CD14-positive monocyte (primary cell): Measurements from ENCODE around the gene PDXP. TPM values are rescaled to one million over a fixed set of nuclear protein-coding genes. Genes with fewer than 3 reads are reported as not detected.

ENCODE experiments used
- DNase-seq, 3 donors: peaks; one replicate each; pipeline ENCODE4 v3.0.0-alpha.2; 2011 to 2022
- H2AFZ ChIP-seq: 2 replicates; pipeline ENCODE4 v1.6.0; 2012; ENCODE audit warnings: mild to moderate bottlenecking, low read depth, low read length, inconsistent platforms; ENCODE audit not compliant: insufficient read depth, poor library complexity, severe bottlenecking
- H3K27ac ChIP-seq, 2 donors: 1 replicate in 1 of 2; 2 replicates in 1 of 2; pipeline ENCODE4 v1.5.1; 2012 to 2013; ENCODE audit warnings: low read length in 2 of 2, control low read depth in 1 of 2, inconsistent platforms in 1 of 2, low read depth in 1 of 2, mild to moderate bottlenecking in 1 of 2
- H3K27me3 ChIP-seq, 2 donors: one replicate each; pipeline versions ENCODE4 v1.6.0 to v1.6.1; 2011 to 2013; ENCODE audit warnings: low read length in 2 of 2; ENCODE audit not compliant: control insufficient read depth in 2 of 2, insufficient read depth in 2 of 2
- H3K36me3 ChIP-seq, 2 donors: replicated peaks in 1 of 2; 1 replicate in 1 of 2; 2 replicates in 1 of 2; pipeline versions ENCODE4 v1.5.1 to v1.6.1; 2012 to 2013; ENCODE audit warnings: low read length in 2 of 2, control low read depth in 1 of 2, inconsistent platforms in 1 of 2, mild to moderate bottlenecking in 1 of 2; ENCODE audit not compliant: insufficient read depth in 2 of 2, control insufficient read depth in 1 of 2
- H3K4me1 ChIP-seq, 2 donors: 1 replicate in 1 of 2; 2 replicates in 1 of 2; pipeline versions ENCODE4 v1.5.1 to v1.6.1; 2012 to 2013; ENCODE audit warnings: low read length in 2 of 2, control low read depth in 1 of 2, inconsistent platforms in 1 of 2, mild to moderate bottlenecking in 1 of 2, moderate library complexity in 1 of 2; ENCODE audit not compliant: insufficient read depth in 2 of 2, control insufficient read depth in 1 of 2
- H3K4me2 ChIP-seq: replicated peaks from 2 replicates; pipeline ENCODE3; 2012; ENCODE audit warnings: low read length, moderate library complexity, mild to moderate bottlenecking; ENCODE audit not compliant: poor library complexity, severe bottlenecking; ENCODE audit errors: extremely low read depth
- H3K4me3 ChIP-seq, 3 experiments: fragments of 200-600 bp in 1 of 3; sonication (generic) in 1 of 3; replicated peaks in 1 of 3; 1 replicate in 2 of 3; 2 replicates in 1 of 3; pipeline ENCODE4 v1.5.1; 2011 to 2013; ENCODE audit warnings: low read length in 3 of 3, mild to moderate bottlenecking in 3 of 3, control low read depth in 2 of 3, low read depth in 2 of 3, inconsistent platforms in 1 of 3, moderate library complexity in 1 of 3
- H3K79me2 ChIP-seq: 2 replicates; pipeline ENCODE4 v1.6.0; 2012; ENCODE audit warnings: mild to moderate bottlenecking, control low read depth, inconsistent platforms, low read length, moderate library complexity; ENCODE audit not compliant: insufficient read depth
- H3K9ac ChIP-seq: 2 replicates; pipeline ENCODE4 v1.6.0; 2017; ENCODE audit warnings: low read length, mild to moderate bottlenecking; ENCODE audit not compliant: insufficient read depth, poor library complexity, severe bottlenecking
- H3K9me3 ChIP-seq, 2 donors: replicated peaks in 1 of 2; 1 replicate in 1 of 2; 2 replicates in 1 of 2; pipeline versions ENCODE4 v1.5.1 to v1.6.1; 2012 to 2013; ENCODE audit warnings: low read length in 2 of 2, control low read depth in 1 of 2; ENCODE audit not compliant: control insufficient read depth in 1 of 2, insufficient read depth in 1 of 2
- H4K20me1 ChIP-seq: 2 replicates; pipeline ENCODE4 v1.6.0; 2012; ENCODE audit warnings: mild to moderate bottlenecking, low read length, control low read depth, moderate library complexity; ENCODE audit not compliant: insufficient read depth
- H3K27ac Mint-ChIP-seq, 7 donors: one replicate each; pipeline ENCODE4 v1.8.0; 2020; ENCODE audit warnings: mild to moderate bottlenecking in 7 of 7, mixed read lengths in 7 of 7, moderate library complexity in 6 of 7, inconsistent platforms in 2 of 7
- H3K27me3 Mint-ChIP-seq, 3 donors: one replicate each; pipeline ENCODE4 v1.8.0; 2021 to 2022; ENCODE audit warnings: low read depth in 3 of 3, mild to moderate bottlenecking in 3 of 3, mixed read lengths in 3 of 3, moderate library complexity in 3 of 3, inconsistent platforms in 1 of 3
- H3K36me3 Mint-ChIP-seq, 2 donors: one replicate each; pipeline ENCODE4 v1.8.0; 2020; ENCODE audit warnings: mixed read lengths in 2 of 2, inconsistent platforms in 1 of 2, mild to moderate bottlenecking in 1 of 2
- H3K4me1 Mint-ChIP-seq: one replicate; pipeline ENCODE4 v1.8.0; 2020; ENCODE audit warnings: mild to moderate bottlenecking, mixed read lengths
- H3K4me3 Mint-ChIP-seq, 2 donors: one replicate each; pipeline ENCODE4 v1.8.0; 2020; ENCODE audit warnings: mild to moderate bottlenecking in 2 of 2, mixed read lengths in 2 of 2, moderate library complexity in 1 of 2
- H3K9me3 Mint-ChIP-seq, 7 donors: one replicate each; pipeline ENCODE4 v1.8.0; 2020 to 2022; ENCODE audit warnings: mixed read lengths in 7 of 7, mild to moderate bottlenecking in 6 of 7, moderate library complexity in 6 of 7, inconsistent platforms in 2 of 7
- WGBS: methylation state at CpG from one replicate; pipeline ENCODE4 v1.1.5; 2013; ENCODE audit warnings: missing lambda C conversion rate; ENCODE audit not compliant: insufficient coverage; 5-methylcytosine and 5-hydroxymethylcytosine counted together
- intact Hi-C, 2 donors: fragments of 100-400 bp; cut with micrococcal nuclease; formaldehyde crosslinking; loops; one replicate each; pipeline versions ENCODE4 v1.15.0 to v1.15.1; 2023
- polyA plus RNA-seq, 3 donors: library from polyadenylated mRNA; depleted of rRNA in 1 of 3; unstranded in 2 of 3; stranded (reverse) in 1 of 3; fragments of 300-500 nt in 2 of 3; fragments of >200 nt in 1 of 3; fragmentation: Illumina TruSeq in 2 of 3; gene quantifications; 1 replicate in 2 of 3; 2 replicates in 1 of 3; pipeline ENCODE4 v1.2.3, GENCODE V29; 2012 to 2021
- TF ChIP-seq, protein P1 (sequence below): fragments of 200-600 bp; IDR thresholded peaks from one replicate; pipeline ENCODE4 v1.8.0; 2022; ENCODE audit warnings: antibody characterized with exemption, mild to moderate bottlenecking

The PDXP gene
- polyA plus RNA-seq, 3 donors, result 1.0 to 4.7 (median 4.3) TPM

DNA sequence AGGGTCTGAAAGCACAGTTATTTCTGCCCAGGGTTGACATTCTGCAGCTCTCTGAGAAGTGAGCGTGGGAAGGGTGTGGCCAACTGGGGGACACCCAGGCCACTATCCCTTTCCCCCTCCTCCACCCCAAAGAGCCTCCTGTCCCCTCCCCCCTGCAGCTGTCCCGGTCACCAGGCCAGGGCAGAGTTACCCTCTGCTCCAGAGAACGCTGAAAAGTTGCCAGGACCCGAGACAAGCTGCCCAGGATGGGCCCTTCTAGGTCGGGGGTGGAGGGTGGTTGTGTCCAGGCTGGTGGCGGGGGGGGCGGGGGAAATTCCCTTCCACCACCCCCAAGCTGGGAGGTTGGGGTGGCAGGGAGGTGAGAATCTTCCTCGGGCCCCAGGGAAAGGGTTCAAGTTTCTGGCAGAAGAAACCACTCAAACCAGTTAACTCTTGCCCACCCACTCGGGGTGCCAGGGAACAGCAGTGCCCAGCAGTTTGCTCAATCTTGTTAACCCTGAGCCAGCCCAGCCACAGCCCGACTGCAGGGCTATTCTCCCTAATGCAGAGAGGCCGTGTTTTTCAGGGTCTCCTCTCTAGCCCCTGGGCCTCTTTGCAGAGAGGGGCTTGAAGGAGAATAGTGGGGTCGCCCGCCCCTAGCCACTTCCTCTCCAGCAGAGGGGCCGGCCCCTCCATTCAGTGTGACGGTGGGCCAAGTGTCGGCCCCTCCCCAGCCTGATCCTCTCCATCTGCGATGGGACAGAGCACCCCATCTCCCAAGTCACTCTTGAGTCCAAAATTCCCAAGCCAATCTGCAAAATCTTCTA lies 17.6 kb downstream of the PDXP start:
- H3K9ac ChIP-seq, result peak overlapping the region; percentile 88
- H3K9me3 Mint-ChIP-seq, result no peaks in the 10 kb centered on the region
- peak overlapping the region; percentile 80 to 91 for H3K27ac ChIP-seq
- peak overlapping the region; percentile 91 to 99 (median 95) for H3K27ac Mint-ChIP-seq
- peaks cover 18 to 22% of the 10 kb centered on the region in 2 donors for H3K36me3 ChIP-seq
- H2AFZ ChIP-seq, result peak overlapping the region; percentile 41
- no peaks in the 10 kb centered on the region for H3K27me3 ChIP-seq
- H4K20me1 ChIP-seq, result peaks cover 48% of the 10 kb centered on the region
- peaks cover 62 to 72% of the 10 kb centered on the region in 2 donors for H3K4me1 ChIP-seq
- H3K79me2 ChIP-seq, result peaks cover 55% of the 10 kb centered on the region
- peaks cover 0 to 2% (median 2%) of the 10 kb centered on the region in 3 donors for H3K27me3 Mint-ChIP-seq
- peak overlapping the region; percentile 78 to 96 for H3K4me3 Mint-ChIP-seq
- H3K9me3 ChIP-seq, result no peaks in the 10 kb centered on the region
- H3K4me2 ChIP-seq, result peak overlapping the region; percentile 100
- peak in 2 of 3 donors; percentile 23 to 40 for DNase-seq
- 3% methylated on average over 6 of the region's 17 CpGs for WGBS
- H3K36me3 Mint-ChIP-seq, result peaks cover 13 to 33% of the 10 kb centered on the region in 2 donors
- H3K4me3 ChIP-seq, result peak overlapping the region; percentile 62 to 98 (median 76)
- intact Hi-C loops, result loop anchor here in 1 of 2 donors (2.0 to 10.0 kb wide), 4 partner anchors 17 to 169 kb away; partner anchors contain the start of genes ANKRD54, EIF3L, GGA1 and PDXP
- peaks cover 48% of the 10 kb centered on the region for H3K4me1 Mint-ChIP-seq
- TF ChIP-seq, protein P1, sequence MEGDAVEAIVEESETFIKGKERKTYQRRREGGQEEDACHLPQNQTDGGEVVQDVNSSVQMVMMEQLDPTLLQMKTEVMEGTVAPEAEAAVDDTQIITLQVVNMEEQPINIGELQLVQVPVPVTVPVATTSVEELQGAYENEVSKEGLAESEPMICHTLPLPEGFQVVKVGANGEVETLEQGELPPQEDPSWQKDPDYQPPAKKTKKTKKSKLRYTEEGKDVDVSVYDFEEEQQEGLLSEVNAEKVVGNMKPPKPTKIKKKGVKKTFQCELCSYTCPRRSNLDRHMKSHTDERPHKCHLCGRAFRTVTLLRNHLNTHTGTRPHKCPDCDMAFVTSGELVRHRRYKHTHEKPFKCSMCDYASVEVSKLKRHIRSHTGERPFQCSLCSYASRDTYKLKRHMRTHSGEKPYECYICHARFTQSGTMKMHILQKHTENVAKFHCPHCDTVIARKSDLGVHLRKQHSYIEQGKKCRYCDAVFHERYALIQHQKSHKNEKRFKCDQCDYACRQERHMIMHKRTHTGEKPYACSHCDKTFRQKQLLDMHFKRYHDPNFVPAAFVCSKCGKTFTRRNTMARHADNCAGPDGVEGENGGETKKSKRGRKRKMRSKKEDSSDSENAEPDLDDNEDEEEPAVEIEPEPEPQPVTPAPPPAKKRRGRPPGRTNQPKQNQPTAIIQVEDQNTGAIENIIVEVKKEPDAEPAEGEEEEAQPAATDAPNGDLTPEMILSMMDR, result no peak

DNA sequence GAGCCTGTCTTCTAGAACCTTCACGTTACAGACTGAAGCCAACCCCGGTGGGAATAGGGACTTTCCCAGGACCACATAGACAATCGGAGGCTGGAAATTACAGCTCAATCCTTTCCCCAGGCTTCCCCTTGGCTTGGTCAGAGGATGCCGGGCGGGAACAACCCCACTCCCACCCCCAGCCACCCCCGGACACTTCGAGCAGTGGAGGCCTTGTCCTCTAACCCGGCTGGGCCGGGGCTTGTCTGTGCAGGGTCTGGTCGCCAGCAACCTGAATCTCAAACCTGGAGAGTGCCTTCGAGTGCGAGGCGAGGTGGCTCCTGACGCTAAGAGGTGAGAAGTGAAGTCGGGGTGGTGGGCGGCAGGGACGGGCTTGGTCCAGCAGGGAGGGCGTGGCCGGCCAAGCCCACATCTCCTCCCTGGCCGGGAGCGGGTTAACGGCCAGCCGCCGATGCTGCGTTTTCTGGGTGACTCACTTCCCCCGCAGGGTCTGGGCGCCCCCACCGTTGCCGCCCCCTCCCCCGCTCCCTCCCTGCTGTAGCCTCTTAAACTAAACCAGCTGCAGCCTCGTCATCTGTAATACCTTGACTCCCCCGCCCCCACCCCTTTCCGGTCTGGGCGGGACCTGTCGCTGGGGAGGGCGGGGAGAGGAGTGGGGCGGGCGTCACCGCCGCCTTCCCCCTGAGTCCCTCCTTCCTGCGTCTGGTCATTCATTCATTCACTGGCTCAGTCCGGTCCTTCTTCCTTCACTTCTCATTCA lies 18.4 kb downstream of the PDXP start:
- H3K4me3 ChIP-seq, result peak overlapping the region; percentile 62 to 98 (median 76)
- peaks cover 52% of the 10 kb centered on the region for H4K20me1 ChIP-seq
- H3K9me3 ChIP-seq, result no peaks in the 10 kb centered on the region
- H3K27me3 Mint-ChIP-seq, result peaks cover 0 to 2% (median 0%) of the 10 kb centered on the region in 3 donors
- TF ChIP-seq, protein P1, result no peak
- H3K79me2 ChIP-seq, result peaks cover 55% of the 10 kb centered on the region
- peak overlapping the region; percentile 100 for H3K4me2 ChIP-seq
- intact Hi-C loops, result loop anchor here in 1 of 2 donors (2.0 to 10.0 kb wide), 4 partner anchors 18 to 168 kb away; partner anchors contain the start of genes ANKRD54, EIF3L, GGA1 and PDXP
- peak overlapping the region; percentile 88 for H3K9ac ChIP-seq
- peaks cover 18 to 22% of the 10 kb centered on the region in 2 donors for H3K36me3 ChIP-seq
- peak overlapping the region; percentile 78 to 96 for H3K4me3 Mint-ChIP-seq
- peaks cover 68 to 77% of the 10 kb centered on the region in 2 donors for H3K4me1 ChIP-seq
- peak overlapping the region; percentile 80 to 91 for H3K27ac ChIP-seq
- peak overlapping the region; percentile 91 to 99 (median 95) for H3K27ac Mint-ChIP-seq
- H3K36me3 Mint-ChIP-seq, result peaks cover 13 to 33% of the 10 kb centered on the region in 2 donors
- under 1% methylated on average over 26 of the region's 42 CpGs for WGBS
- no peaks in the 10 kb centered on the region for H3K9me3 Mint-ChIP-seq
- peak overlapping the region; percentile 65 for H2AFZ ChIP-seq
- peaks cover 53% of the 10 kb centered on the region for H3K4me1 Mint-ChIP-seq
- peak; percentile 92 to 95 (median 94) for DNase-seq
- H3K27me3 ChIP-seq, result no peaks in the 10 kb centered on the region
